Endothelial cell of umbilical vein (primary cell): Measurements from ENCODE around the gene AGFG2. TPM values are rescaled to one million over a fixed set of nuclear protein-coding genes. Genes with fewer than 3 reads are reported as not detected.
A peak's percentile ranks its signal among the peaks of the same experiment; 100 is the strongest.

Experiments used
- BruUV-seq: library from RNA; stranded (reverse); fragments of 400-500 nt; replicated peaks from 2 replicates; lab custom pipeline; 2021; lab: Mats Ljungman, UMichigan
- CTCF ChIA-PET: fragments of 300-600, 350-600 bp; sonication (Branson Sonifier 250); formaldehyde crosslinking; loops from one replicate; lab custom pipeline; 2021; ENCODE audit warnings: antibody characterized with exemption, inconsistent platforms; lab: Charles Lee
- POLR2A ChIA-PET: fragments of 300-600, 350-600 bp; sonication (Branson Sonifier 250); formaldehyde crosslinking; loops from one replicate; lab custom pipeline; 2021; ENCODE audit warnings: antibody characterized with exemption, inconsistent platforms; lab: Charles Lee
- DNase-seq: peaks from one replicate; pipeline ENCODE4 v3.0.0-alpha.2; 2011; ENCODE audit warnings: low read depth, low spot score
- FAIRE-seq: peaks from 2 replicates; lab custom pipeline; 2011; peaks lifted over from hg19 to GRCh38; lab: Jason Lieb, UNC
- H2AFZ ChIP-seq: 2 replicates; pipeline ENCODE4 v1.6.0; 2012; ENCODE audit warnings: low read depth, low read length, control low read depth, inconsistent platforms
- H3K27ac ChIP-seq: 2 replicates; pipeline ENCODE4 v1.5.1; 2011; ENCODE audit warnings: low read depth, mild to moderate bottlenecking, control low read depth, low read length, moderate library complexity; ENCODE audit not compliant: insufficient read depth
- H3K27me3 ChIP-seq, 2 experiments: 2 replicates each; pipeline versions ENCODE4 v1.6.0 to v1.6.1; 2011; ENCODE audit warnings: low read length in 2 of 2, mixed read lengths in 1 of 2; ENCODE audit not compliant: control insufficient read depth in 2 of 2, insufficient read depth in 2 of 2
- H3K36me3 ChIP-seq, 2 experiments: 2 replicates in 1 of 2; 3 replicates in 1 of 2; pipeline ENCODE4 v1.5.1; 2011; ENCODE audit warnings: low read length in 2 of 2, mild to moderate bottlenecking in 1 of 2, moderate library complexity in 1 of 2; ENCODE audit not compliant: control insufficient read depth in 2 of 2, insufficient read depth in 2 of 2; ENCODE audit errors: extremely low read depth in 1 of 2
- H3K4me1 ChIP-seq: 3 replicates; pipeline ENCODE4 v1.5.1; 2011; ENCODE audit warnings: mild to moderate bottlenecking, low read length; ENCODE audit not compliant: control insufficient read depth, insufficient read depth; ENCODE audit errors: extremely low read depth
- H3K4me2 ChIP-seq: 2 replicates; pipeline ENCODE4 v1.6.1; 2011; ENCODE audit warnings: low read length, control low read depth, mixed read lengths; ENCODE audit not compliant: insufficient read depth
- H3K4me3 ChIP-seq, 3 experiments: fragments of 200-600 bp in 1 of 3; sonication (generic), shearing (Covaris generic) in 1 of 3; replicated peaks in 1 of 3; 2 replicates each; pipeline ENCODE4 v1.5.1; 2011 to 2016; ENCODE audit warnings: control low read depth in 3 of 3, low read length in 3 of 3, mild to moderate bottlenecking in 2 of 3, inconsistent platforms in 1 of 3, low read depth in 1 of 3, moderate library complexity in 1 of 3; ENCODE audit not compliant: insufficient read depth in 1 of 3
- H3K79me2 ChIP-seq: 2 replicates; pipeline ENCODE4 v1.6.0; 2012; ENCODE audit warnings: low read length, inconsistent platforms; ENCODE audit not compliant: control insufficient read depth, insufficient read depth
- H3K9ac ChIP-seq: replicated peaks from 2 replicates; pipeline ENCODE3; 2011; ENCODE audit warnings: low read length, control low read depth; ENCODE audit not compliant: insufficient read depth; ENCODE audit errors: extremely low read depth
- H3K9me1 ChIP-seq: replicated peaks from 3 replicates; pipeline ENCODE4 v1.6.0; 2011; ENCODE audit warnings: mild to moderate bottlenecking, low read length; ENCODE audit not compliant: control insufficient read depth, insufficient read depth; ENCODE audit errors: extremely low read depth
- H3K9me3 ChIP-seq: replicated peaks from 2 replicates; pipeline ENCODE4 v1.5.1; 2012; ENCODE audit warnings: low read length, inconsistent platforms; ENCODE audit not compliant: control insufficient read depth, insufficient read depth
- H4K20me1 ChIP-seq: replicated peaks from 2 replicates; pipeline ENCODE3; 2011; ENCODE audit warnings: mild to moderate bottlenecking, low read length; ENCODE audit not compliant: control insufficient read depth, insufficient read depth; ENCODE audit errors: extremely low read depth
- EZH2 ChIP-seq: IDR thresholded peaks from 2 replicates; pipeline ENCODE4 v1.6.1; 2012; ENCODE audit warnings: borderline replicate concordance, low read depth, mild to moderate bottlenecking, moderate library complexity, low read length, inconsistent platforms; ENCODE audit not compliant: severe bottlenecking
- GATA2 ChIP-seq: IDR thresholded peaks from 2 replicates; pipeline ENCODE4 v1.7.0; 2011; ENCODE audit warnings: low read depth, mild to moderate bottlenecking, moderate library complexity, mixed read lengths, low read length; ENCODE audit not compliant: insufficient read length, insufficient read depth
- dilution Hi-C: fragments of 300-500 bp; cut with MboI; formaldehyde crosslinking; loops from one replicate; pipeline ENCODE4 v1.15.0; 2019; ENCODE audit warnings: low sequenced_read_pairs; ENCODE audit not compliant: extremely low pct_ligation_motif_present
- intact Hi-C: fragments of 100-400 bp; cut with micrococcal nuclease; formaldehyde crosslinking; loops from one replicate; pipeline ENCODE4 v1.10.0; 2022
- polyA plus RNA-seq, 4 experiments: library from polyadenylated mRNA; depleted of rRNA in 3 of 4; stranded (reverse) in 3 of 4; unstranded in 1 of 4; fragments of >200 nt; gene quantifications; 2 replicates each; pipeline versions ENCODE4 v1.2.1 to v1.2.3, GENCODE V29; 2011 to 2012; ENCODE audit warnings: missing spikeins in 1 of 4
- total RNA-seq: library from RNA; stranded (reverse); gene quantifications from 2 replicates; pipeline ENCODE4 v1.2.3, GENCODE V29; 2021
- TF ChIP-seq, protein P1 (sequence below), 2 donors: IDR thresholded peaks; 1 replicate in 1 of 2; 2 replicates in 1 of 2; pipeline ENCODE4 v1.5.1; 2011; ENCODE audit warnings: low read length in 2 of 2, mild to moderate bottlenecking in 2 of 2, moderate library complexity in 2 of 2, control low read depth in 1 of 2, inconsistent platforms in 1 of 2, low read depth in 1 of 2; ENCODE audit not compliant: insufficient read depth in 1 of 2; ENCODE audit errors: extremely low read depth in 1 of 2

AGFG2 gene
- total and polyA plus RNA-seq, 2 donors (not counting 3 experiments of a cell fraction or from before 2014, with no cell fraction given), result 33.6 to 44.6 TPM

DNA sequence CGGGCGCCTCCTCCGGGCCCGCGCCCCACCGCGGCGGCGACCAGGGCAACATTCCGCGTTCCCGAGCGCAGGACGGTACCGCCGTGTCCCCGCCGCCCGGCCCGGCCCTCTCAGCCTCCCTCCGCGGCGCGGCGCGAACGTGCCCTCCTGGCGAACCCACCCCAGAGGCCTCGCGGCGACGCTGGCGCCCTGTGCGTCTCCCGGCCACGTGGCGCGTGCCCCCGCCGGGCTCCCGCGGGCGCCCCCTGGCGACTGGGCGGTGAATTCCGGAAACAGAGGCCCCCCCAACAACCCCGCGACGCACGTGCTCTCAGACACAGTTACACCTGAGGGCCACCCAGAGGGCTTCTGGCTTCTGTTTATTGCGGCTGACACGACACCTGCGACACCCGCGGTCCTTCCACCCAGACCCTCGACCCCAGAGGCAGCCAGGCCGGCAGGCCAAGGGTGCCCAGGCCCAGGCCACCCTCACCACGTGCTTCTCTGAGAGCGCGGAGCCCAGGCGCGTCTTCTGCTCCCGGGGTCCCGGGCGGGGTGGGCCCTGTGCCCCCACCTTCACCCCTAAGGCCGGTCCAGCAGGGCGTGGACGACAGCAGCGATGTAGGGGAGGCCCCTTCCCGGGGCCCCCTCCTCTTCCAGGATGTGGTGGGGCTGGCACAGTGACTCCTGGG lies 34.8 kb downstream of the AGFG2 start, which contains the start of gene SAP25:
SAP25 (minus strand) TSS at position 210 of the 671 bp plus-strand sequence; CDS start at position 52, 158 bp downstream.
- Histone ChIP-seq H3K79me2 (no peaks in the 10 kb centered on the region), H4K20me1 (no peaks in the 10 kb centered on the region), H3K4me1 (peaks cover 11% of the 10 kb centered on the region), H2AFZ (no peak within 1 kb of the TSS), H3K27me3 (no peaks in the 10 kb centered on the region), H3K27ac (no peak within 1 kb of the TSS), H3K36me3 (peaks cover 6 to 31% of the 10 kb centered on the region in 2 experiments), H3K9me1 (no peaks in the 10 kb centered on the region), H3K4me2 (no peak within 1 kb of the TSS), H3K9me3 (no peaks in the 10 kb centered on the region), H3K9ac (no peak within 1 kb of the TSS), H3K4me3 (no peak within 1 kb of the TSS)
- no peak for DNase-seq
- intact Hi-C loops (no loop called here), dilution Hi-C loops (no loop called here)
- POLR2A ChIA-PET, result no interaction called here
- no TSS peak for BruUV-seq
- CTCF ChIA-PET, result no interaction called here
- TF ChIP-seq EZH2 (no peak), GATA2 (no peak)
- TF ChIP-seq, protein P1, sequence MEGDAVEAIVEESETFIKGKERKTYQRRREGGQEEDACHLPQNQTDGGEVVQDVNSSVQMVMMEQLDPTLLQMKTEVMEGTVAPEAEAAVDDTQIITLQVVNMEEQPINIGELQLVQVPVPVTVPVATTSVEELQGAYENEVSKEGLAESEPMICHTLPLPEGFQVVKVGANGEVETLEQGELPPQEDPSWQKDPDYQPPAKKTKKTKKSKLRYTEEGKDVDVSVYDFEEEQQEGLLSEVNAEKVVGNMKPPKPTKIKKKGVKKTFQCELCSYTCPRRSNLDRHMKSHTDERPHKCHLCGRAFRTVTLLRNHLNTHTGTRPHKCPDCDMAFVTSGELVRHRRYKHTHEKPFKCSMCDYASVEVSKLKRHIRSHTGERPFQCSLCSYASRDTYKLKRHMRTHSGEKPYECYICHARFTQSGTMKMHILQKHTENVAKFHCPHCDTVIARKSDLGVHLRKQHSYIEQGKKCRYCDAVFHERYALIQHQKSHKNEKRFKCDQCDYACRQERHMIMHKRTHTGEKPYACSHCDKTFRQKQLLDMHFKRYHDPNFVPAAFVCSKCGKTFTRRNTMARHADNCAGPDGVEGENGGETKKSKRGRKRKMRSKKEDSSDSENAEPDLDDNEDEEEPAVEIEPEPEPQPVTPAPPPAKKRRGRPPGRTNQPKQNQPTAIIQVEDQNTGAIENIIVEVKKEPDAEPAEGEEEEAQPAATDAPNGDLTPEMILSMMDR (IDR thresholded peaks at IDR 0.05; ENCODE audit: extremely low read depth in 1 of 2, insufficient read depth in 1 of 2, low read depth in 1 of 2, low read length in 2 of 2), result peak in 1 of 2 donors; percentile 7
- no peak for FAIRE-seq
